ENCODE results near the gene HAGH.
A peak's percentile ranks its signal among the peaks of the same experiment; 100 is the strongest.

The HAGH gene

GRCh38 chr16:1772362-1772907, 54.2 kb downstream of the HAGH start, which contains the start of gene EME2:
Gene EME2 (plus strand): TSS chr16:1772810. CDS start chr16:1773228, 418 bp downstream.
- DNase-seq = peak; percentile 70

- no peak for DNase-seq
These were observed 54.7 kb downstream of the HAGH start for GRCh38 chr16:1771864-1772361.

GRCh38 chr16:1771188-1771863, 55.3 kb downstream of the HAGH start, which contains the start of gene NME3:
Gene NME3 (minus strand): TSS chr16:1771543. CDS start chr16:1771534, 9 bp downstream.
- peak; percentile 80 for DNase-seq

- peak; percentile 40 for DNase-seq
These were observed 56.1 kb downstream of the HAGH start for GRCh38 chr16:1770328-1771187.

- no peak for DNase-seq
These were observed 57.0 kb downstream of the HAGH start for GRCh38 chr16:1769402-1770300.

- no peak for DNase-seq
These were observed 57.7 kb downstream of the HAGH start for GRCh38 chr16:1768767-1769401.

GRCh38 chr16:1768061-1768766, 58.4 kb downstream of the HAGH start:
- no peak for DNase-seq

GRCh38 chr16:1767116-1767994, 59.3 kb downstream of the HAGH start:
- DNase-seq = no peak

- no peak for DNase-seq
These were observed 59.9 kb downstream of the HAGH start for GRCh38 chr16:1766701-1767100.

- no peak for DNase-seq
These were observed 60.4 kb downstream of the HAGH start for GRCh38 chr16:1766231-1766630.

GRCh38 chr16:1765826-1766225, 60.8 kb downstream of the HAGH start:
- no peak for DNase-seq

GRCh38 chr16:1764971-1765370, 61.7 kb downstream of the HAGH start:
- DNase-seq = no peak

GRCh38 chr16:1763521-1764511, 62.8 kb downstream of the HAGH start:
- DNase-seq = no peak

- DNase-seq = no peak
These were observed 63.6 kb downstream of the HAGH start for GRCh38 chr16:1762879-1763520.

- no peak for DNase-seq
These were observed 64.3 kb downstream of the HAGH start for GRCh38 chr16:1762196-1762878.

GRCh38 chr16:1761751-1762150, 64.9 kb downstream of the HAGH start:
- DNase-seq = no peak

- no peak for DNase-seq
These were observed 65.7 kb downstream of the HAGH start for GRCh38 chr16:1760911-1761310.

- no peak for DNase-seq
These were observed 67.1 kb downstream of the HAGH start for GRCh38 chr16:1759511-1759910.

Measured in hematopoietic multipotent progenitor cell treated with erythropoietin and hydrocortisone succinate and interleukin-3 and kit ligand, for 6 days (in vitro differentiated cells).